HepG2 (cell line): ENCODE results near the gene VAMP2. TPM values are rescaled to one million over a fixed set of nuclear protein-coding genes. Genes with fewer than 3 reads are reported as not detected.

Source experiments
- FOXM1 ChIP-seq: sonication (generic); formaldehyde crosslinking; IDR thresholded peaks from 2 replicates; pipeline ENCODE4 v1.5.0; 2020; ENCODE audit warnings: missing genetic modification reagents
- MIXL1 ChIP-seq: IDR thresholded peaks from 2 replicates; pipeline ENCODE4 v1.6.1; 2016
- SIN3B ChIP-seq: fragments of 150-350 bp; IDR thresholded peaks from 2 replicates; pipeline ENCODE4 v1.6.1; 2014; ENCODE audit warnings: low read length
- SNRNP70 ChIP-seq: fragments of 200-400 bp; formaldehyde crosslinking; IDR thresholded peaks from 2 replicates; pipeline ENCODE4 v1.6.1; 2017; ENCODE audit warnings: mild to moderate bottlenecking, low read depth, low read length, moderate library complexity
- ZFP36 ChIP-seq: fragments of 150-350 bp; IDR thresholded peaks from 2 replicates; pipeline ENCODE4 v1.6.1; 2018; ENCODE audit warnings: borderline replicate concordance, low read length, low read depth; ENCODE audit not compliant: partially characterized antibody
- ZNF3 ChIP-seq: IDR thresholded peaks from 2 replicates; pipeline ENCODE4 v1.7.0; 2017; ENCODE audit warnings: inconsistent platforms
- polyA plus RNA-seq, 8 experiments: library from polyadenylated mRNA; depleted of rRNA in 3 of 8; stranded (reverse) in 7 of 8; unstranded in 1 of 8; fragments of >200 nt; fragmentation: Illumina TruSeq in 4 of 8; extraction: Trizol in 4 of 8; gene quantifications; 2 replicates each; pipeline versions ENCODE4 v1.2.1 to v1.2.3, GENCODE V29; 2011 to 2016; ENCODE audit warnings: low read depth in 4 of 8, missing spikeins in 1 of 8, mixed read lengths in 1 of 8; ENCODE audit not compliant: insufficient read depth in 1 of 8
- total RNA-seq, 5 experiments: library from RNA; depleted of rRNA; stranded (reverse); fragments of >200 nt; fragmentation: Illumina TruSeq; extraction: Trizol; gene quantifications; 2 replicates each; pipeline ENCODE4 v1.2.3, GENCODE V29; 2016; ENCODE audit warnings: low read depth in 1 of 5
- TF ChIP-seq, protein P1 (sequence below): sonication (generic); formaldehyde crosslinking; IDR thresholded peaks from 2 replicates; pipeline ENCODE4 v1.5.0; 2020; ENCODE audit warnings: mild to moderate bottlenecking, missing genetic modification reagents, borderline replicate concordance
- TF ChIP-seq, protein P2 (sequence below): sonication (generic); formaldehyde crosslinking; IDR thresholded peaks from 2 replicates; pipeline ENCODE4 v1.4.0; 2020; ENCODE audit warnings: missing genetic modification reagents
- TF ChIP-seq, protein P3 (sequence below), 2 experiments: fragments of 450-650 bp in 1 of 2; sonication (generic) in 1 of 2; formaldehyde crosslinking in 1 of 2; IDR thresholded peaks; 2 replicates each; pipeline versions ENCODE4 v1.6.1 to v1.8.0; 2016 to 2022; ENCODE audit warnings: antibody characterized with exemption in 1 of 2, mild to moderate bottlenecking in 1 of 2, missing genetic modification reagents in 1 of 2
- TF ChIP-seq, protein P4 (sequence below): sonication (generic); formaldehyde crosslinking; IDR thresholded peaks from 2 replicates; pipeline ENCODE4 v1.4.0; 2020; ENCODE audit warnings: mild to moderate bottlenecking, low read depth, missing genetic modification reagents

Gene VAMP2
- total and polyA plus RNA-seq, 2 of the 13 experiments (the other 11 are each of a cell fraction or from before 2014, with no cell fraction given), result 3.9 to 17.2 TPM

DNA sequence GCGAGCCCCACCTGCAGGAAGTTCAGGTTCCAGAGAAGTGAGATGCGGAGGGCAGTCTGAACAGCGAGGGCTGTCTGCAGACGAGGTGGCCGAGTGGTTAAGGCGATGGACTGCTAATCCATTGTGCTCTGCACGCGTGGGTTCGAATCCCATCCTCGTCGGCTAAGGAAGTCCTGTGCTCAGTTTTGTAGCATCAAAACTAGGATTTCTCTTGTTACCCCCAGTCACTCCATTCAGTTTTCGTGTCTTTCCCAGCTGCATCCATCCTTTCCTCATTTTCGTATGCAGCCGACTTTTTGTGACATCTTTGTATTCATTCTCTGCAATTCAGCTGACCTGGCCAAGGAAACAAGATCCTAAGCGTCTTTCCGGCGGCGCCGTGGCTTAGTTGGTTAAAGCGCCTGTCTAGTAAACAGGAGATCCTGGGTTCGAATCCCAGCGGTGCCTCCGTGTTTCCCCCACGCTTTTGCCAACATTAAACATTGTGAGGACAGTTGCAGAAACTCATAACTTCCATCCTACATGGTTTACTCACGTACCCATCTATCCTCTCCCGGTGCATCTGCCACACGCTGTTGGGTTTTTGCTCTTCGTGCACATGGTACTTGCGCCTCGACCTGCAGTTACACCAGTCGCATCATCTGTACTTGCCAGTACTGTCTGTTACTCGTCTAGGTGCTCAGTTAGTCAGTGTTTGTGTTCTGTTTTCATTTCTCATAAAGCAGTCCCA, 24.2 kb upstream of the VAMP2 start (continued):
- TF ChIP-seq, protein P1, sequence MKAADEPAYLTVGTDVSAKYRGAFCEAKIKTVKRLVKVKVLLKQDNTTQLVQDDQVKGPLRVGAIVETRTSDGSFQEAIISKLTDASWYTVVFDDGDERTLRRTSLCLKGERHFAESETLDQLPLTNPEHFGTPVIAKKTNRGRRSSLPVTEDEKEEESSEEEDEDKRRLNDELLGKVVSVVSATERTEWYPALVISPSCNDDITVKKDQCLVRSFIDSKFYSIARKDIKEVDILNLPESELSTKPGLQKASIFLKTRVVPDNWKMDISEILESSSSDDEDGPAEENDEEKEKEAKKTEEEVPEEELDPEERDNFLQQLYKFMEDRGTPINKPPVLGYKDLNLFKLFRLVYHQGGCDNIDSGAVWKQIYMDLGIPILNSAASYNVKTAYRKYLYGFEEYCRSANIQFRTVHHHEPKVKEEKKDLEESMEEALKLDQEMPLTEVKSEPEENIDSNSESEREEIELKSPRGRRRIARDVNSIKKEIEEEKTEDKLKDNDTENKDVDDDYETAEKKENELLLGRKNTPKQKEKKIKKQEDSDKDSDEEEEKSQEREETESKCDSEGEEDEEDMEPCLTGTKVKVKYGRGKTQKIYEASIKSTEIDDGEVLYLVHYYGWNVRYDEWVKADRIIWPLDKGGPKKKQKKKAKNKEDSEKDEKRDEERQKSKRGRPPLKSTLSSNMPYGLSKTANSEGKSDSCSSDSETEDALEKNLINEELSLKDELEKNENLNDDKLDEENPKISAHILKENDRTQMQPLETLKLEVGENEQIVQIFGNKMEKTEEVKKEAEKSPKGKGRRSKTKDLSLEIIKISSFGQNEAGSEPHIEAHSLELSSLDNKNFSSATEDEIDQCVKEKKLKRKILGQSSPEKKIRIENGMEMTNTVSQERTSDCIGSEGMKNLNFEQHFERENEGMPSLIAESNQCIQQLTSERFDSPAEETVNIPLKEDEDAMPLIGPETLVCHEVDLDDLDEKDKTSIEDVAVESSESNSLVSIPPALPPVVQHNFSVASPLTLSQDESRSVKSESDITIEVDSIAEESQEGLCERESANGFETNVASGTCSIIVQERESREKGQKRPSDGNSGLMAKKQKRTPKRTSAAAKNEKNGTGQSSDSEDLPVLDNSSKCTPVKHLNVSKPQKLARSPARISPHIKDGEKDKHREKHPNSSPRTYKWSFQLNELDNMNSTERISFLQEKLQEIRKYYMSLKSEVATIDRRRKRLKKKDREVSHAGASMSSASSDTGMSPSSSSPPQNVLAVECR (CRISPR knock-in tag), result peak; percentile 50; the same call in 1 of the 2 replicates
- TF ChIP-seq SNRNP70 (no peak), ZFP36 (no peak), FOXM1 (no peak), ZNF3 (CRISPR knock-in tag) (no peak), MIXL1 (CRISPR knock-in tag) (peak; percentile 65; the same call in 1 of the 2 replicates), SIN3B (no peak)
- TF ChIP-seq, protein P2, sequence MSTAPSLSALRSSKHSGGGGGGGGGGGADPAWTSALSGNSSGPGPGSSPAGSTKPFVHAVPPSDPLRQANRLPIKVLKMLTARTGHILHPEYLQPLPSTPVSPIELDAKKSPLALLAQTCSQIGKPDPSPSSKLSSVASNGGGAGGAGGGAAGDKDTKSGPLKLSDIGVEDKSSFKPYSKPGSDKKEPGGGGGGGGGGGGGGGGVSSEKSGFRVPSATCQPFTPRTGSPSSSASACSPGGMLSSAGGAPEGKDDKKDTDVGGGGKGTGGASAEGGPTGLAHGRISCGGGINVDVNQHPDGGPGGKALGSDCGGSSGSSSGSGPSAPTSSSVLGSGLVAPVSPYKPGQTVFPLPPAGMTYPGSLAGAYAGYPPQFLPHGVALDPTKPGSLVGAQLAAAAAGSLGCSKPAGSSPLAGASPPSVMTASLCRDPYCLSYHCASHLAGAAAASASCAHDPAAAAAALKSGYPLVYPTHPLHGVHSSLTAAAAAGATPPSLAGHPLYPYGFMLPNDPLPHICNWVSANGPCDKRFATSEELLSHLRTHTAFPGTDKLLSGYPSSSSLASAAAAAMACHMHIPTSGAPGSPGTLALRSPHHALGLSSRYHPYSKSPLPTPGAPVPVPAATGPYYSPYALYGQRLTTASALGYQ, result peak; percentile 79
- TF ChIP-seq, protein P3, sequence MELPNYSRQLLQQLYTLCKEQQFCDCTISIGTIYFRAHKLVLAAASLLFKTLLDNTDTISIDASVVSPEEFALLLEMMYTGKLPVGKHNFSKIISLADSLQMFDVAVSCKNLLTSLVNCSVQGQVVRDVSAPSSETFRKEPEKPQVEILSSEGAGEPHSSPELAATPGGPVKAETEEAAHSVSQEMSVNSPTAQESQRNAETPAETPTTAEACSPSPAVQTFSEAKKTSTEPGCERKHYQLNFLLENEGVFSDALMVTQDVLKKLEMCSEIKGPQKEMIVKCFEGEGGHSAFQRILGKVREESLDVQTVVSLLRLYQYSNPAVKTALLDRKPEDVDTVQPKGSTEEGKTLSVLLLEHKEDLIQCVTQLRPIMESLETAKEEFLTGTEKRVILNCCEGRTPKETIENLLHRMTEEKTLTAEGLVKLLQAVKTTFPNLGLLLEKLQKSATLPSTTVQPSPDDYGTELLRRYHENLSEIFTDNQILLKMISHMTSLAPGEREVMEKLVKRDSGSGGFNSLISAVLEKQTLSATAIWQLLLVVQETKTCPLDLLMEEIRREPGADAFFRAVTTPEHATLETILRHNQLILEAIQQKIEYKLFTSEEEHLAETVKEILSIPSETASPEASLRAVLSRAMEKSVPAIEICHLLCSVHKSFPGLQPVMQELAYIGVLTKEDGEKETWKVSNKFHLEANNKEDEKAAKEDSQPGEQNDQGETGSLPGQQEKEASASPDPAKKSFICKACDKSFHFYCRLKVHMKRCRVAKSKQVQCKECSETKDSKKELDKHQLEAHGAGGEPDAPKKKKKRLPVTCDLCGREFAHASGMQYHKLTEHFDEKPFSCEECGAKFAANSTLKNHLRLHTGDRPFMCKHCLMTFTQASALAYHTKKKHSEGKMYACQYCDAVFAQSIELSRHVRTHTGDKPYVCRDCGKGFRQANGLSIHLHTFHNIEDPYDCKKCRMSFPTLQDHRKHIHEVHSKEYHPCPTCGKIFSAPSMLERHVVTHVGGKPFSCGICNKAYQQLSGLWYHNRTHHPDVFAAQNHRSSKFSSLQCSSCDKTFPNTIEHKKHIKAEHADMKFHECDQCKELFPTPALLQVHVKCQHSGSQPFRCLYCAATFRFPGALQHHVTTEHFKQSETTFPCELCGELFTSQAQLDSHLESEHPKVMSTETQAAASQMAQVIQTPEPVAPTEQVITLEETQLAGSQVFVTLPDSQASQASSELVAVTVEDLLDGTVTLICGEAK (IDR thresholded peaks at IDR 0.05), result no peak
- TF ChIP-seq, protein P3 (CRISPR knock-in tag; IDR thresholded peaks at IDR 0.05), result no peak
- TF ChIP-seq, protein P4, sequence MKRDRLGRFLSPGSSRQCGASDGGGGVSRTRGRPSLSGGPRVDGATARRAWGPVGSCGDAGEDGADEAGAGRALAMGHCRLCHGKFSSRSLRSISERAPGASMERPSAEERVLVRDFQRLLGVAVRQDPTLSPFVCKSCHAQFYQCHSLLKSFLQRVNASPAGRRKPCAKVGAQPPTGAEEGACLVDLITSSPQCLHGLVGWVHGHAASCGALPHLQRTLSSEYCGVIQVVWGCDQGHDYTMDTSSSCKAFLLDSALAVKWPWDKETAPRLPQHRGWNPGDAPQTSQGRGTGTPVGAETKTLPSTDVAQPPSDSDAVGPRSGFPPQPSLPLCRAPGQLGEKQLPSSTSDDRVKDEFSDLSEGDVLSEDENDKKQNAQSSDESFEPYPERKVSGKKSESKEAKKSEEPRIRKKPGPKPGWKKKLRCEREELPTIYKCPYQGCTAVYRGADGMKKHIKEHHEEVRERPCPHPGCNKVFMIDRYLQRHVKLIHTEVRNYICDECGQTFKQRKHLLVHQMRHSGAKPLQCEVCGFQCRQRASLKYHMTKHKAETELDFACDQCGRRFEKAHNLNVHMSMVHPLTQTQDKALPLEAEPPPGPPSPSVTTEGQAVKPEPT (CRISPR knock-in tag), result no peak; the same call in 1 of the 2 replicates
